ENCODE results near the gene AANAT. TPM values are rescaled to one million over a fixed set of nuclear protein-coding genes. Genes with fewer than 3 reads are reported as not detected.
A peak's percentile ranks its signal among the peaks of the same experiment; 100 is the strongest.

AANAT gene
- polyA plus RNA-seq, 2 of the 4 experiments (the other 2 are of a cell fraction) = 0.08 TPM; not detected in 1

GRCh38 chr17:76491271-76492122 is 24.1 kb downstream of the AANAT start:
- TF ChIP-seq MYC (IDR thresholded peaks at IDR 0.05; ENCODE audit: borderline replicate concordance, low read length) (no peak), POLR2AphosphoS2 (conservative IDR thresholded peaks at IDR 0.05; ENCODE audit: low read length) (no peak), SREBF2 (IDR thresholded peaks at IDR 0.05) (no peak)
- Histone ChIP-seq H3K4me1 (peaks cover 19% of the 10 kb centered on the region), H3K4me3 (no peak overlapping the region), H3K9me3 (no peaks in the 10 kb centered on the region), H3K4me2 (no peak overlapping the region), H3K27ac (peak overlapping the region in 1 of 2 experiments; percentile 16; a peak in 1 of 6 replicates)
- ATAC-seq = no peak
- ChIA-PET POLR2A (no interaction called here), CTCF (interaction anchor here (0.9 to 64.5 kb wide), 8 partner anchors 7 to 225 kb away, joined by 3 to 1994 read pairs (median 6); partner anchors contain the start of genes AANAT and UBE2O)
- no peak for FAIRE-seq
- no peak for DNase-seq (ENCODE audit: low read depth in 1 of 2, low spot score in 1 of 2)
- 90% methylated on average over 16 of the region's 17 CpGs for WGBS (ENCODE audit: missing lambda C conversion rate)

DNA sequence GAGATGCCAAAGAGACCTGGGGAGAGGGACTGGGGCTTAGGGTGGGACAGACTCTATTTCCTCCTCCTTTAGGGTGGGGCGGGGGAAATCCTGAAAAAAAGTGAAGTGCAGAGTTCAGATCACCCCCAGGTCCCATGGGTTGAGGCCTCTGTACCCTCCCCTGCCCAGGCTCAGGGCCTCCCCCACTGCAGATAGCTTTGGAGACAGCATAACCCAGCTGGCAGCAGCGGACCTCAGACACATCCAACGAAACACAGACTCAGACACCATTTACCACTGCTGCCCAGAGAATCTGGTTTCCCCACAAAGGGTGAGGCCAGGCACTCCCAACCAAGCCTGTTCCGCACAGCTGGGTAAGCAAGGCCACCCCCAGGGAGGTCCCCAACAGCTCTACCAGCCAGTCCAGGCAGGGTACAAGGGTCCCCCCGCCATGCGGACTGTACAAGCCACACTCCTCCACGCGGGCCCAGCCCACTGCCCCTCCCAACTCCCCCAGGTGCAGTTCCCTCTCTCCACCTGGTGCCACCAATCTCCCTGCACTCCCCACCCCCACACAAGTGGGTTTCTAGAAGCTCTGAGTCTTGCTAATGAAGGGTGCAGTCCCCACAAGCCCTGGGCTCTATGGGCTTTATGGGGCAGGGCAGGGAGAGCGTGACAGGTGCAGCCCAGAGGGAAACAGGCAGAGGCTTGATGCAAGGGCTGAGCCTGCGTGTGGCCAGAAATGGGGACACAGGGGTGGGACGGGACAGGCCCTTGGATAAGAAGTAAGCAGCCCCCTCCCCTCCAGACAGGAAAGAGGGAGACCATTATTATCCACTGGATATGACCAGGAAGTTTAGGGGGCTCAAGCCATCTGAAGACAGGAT is 25.0 kb downstream of the AANAT start:
- ATAC-seq (peak in 1 of 2 experiments; percentile 4; a peak in 2 of 6 replicates), FAIRE-seq (no peak), DNase-seq (ENCODE audit: low read depth in 1 of 2, low spot score in 1 of 2) (no peak)
- 89% methylated on average over 11 of the region's 11 CpGs for WGBS (ENCODE audit: missing lambda C conversion rate)
- H3K4me1 ChIP-seq = peaks cover 22% of the 10 kb centered on the region
- no peak overlapping the region for H3K4me3 ChIP-seq
- POLR2A ChIA-PET = no interaction called here
- H3K27ac ChIP-seq = peak overlapping the region in 1 of 2 experiments; percentile 9; a peak in 1 of 6 replicates
- TF ChIP-seq, protein P1, sequence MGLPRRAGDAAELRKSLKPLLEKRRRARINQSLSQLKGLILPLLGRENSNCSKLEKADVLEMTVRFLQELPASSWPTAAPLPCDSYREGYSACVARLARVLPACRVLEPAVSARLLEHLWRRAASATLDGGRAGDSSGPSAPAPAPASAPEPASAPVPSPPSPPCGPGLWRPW (IDR thresholded peaks at IDR 0.05) = no peak
- TF ChIP-seq MAZ (IDR thresholded peaks at IDR 0.05; ENCODE audit: borderline replicate concordance, low read depth, low read length) = no peak
- no peak for TF ChIP-seq HDAC2 (IDR thresholded peaks at IDR 0.05)
- no peak for TF ChIP-seq GATA3 (IDR thresholded peaks at IDR 0.05; ENCODE audit: borderline replicate concordance)
- no peak for TF ChIP-seq RCOR1 (IDR thresholded peaks at IDR 0.05; ENCODE audit: low read depth, low read length)
- TF ChIP-seq RAD21 (conservative IDR thresholded peaks at IDR 0.05 in 1 of 2, IDR thresholded peaks at IDR 0.05 in 1 of 2) = no peak
- no peak for TF ChIP-seq TFCP2L1 (CRISPR knock-in tag; IDR thresholded peaks at IDR 0.05)
- no peak for TF ChIP-seq HEYL (CRISPR knock-in tag; IDR thresholded peaks at IDR 0.05)
- TF ChIP-seq, protein P2, sequence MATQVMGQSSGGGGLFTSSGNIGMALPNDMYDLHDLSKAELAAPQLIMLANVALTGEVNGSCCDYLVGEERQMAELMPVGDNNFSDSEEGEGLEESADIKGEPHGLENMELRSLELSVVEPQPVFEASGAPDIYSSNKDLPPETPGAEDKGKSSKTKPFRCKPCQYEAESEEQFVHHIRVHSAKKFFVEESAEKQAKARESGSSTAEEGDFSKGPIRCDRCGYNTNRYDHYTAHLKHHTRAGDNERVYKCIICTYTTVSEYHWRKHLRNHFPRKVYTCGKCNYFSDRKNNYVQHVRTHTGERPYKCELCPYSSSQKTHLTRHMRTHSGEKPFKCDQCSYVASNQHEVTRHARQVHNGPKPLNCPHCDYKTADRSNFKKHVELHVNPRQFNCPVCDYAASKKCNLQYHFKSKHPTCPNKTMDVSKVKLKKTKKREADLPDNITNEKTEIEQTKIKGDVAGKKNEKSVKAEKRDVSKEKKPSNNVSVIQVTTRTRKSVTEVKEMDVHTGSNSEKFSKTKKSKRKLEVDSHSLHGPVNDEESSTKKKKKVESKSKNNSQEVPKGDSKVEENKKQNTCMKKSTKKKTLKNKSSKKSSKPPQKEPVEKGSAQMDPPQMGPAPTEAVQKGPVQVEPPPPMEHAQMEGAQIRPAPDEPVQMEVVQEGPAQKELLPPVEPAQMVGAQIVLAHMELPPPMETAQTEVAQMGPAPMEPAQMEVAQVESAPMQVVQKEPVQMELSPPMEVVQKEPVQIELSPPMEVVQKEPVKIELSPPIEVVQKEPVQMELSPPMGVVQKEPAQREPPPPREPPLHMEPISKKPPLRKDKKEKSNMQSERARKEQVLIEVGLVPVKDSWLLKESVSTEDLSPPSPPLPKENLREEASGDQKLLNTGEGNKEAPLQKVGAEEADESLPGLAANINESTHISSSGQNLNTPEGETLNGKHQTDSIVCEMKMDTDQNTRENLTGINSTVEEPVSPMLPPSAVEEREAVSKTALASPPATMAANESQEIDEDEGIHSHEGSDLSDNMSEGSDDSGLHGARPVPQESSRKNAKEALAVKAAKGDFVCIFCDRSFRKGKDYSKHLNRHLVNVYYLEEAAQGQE (IDR thresholded peaks at IDR 0.05) = no peak
- H3K4me2 ChIP-seq = no peak overlapping the region
- H3K9me3 ChIP-seq = no peaks in the 10 kb centered on the region
- CTCF ChIA-PET = interaction anchor here (0.6 to 64.5 kb wide), 8 partner anchors 8 to 224 kb away, joined by 3 to 1994 read pairs (median 6); partner anchors contain the start of genes AANAT and UBE2O

DNA sequence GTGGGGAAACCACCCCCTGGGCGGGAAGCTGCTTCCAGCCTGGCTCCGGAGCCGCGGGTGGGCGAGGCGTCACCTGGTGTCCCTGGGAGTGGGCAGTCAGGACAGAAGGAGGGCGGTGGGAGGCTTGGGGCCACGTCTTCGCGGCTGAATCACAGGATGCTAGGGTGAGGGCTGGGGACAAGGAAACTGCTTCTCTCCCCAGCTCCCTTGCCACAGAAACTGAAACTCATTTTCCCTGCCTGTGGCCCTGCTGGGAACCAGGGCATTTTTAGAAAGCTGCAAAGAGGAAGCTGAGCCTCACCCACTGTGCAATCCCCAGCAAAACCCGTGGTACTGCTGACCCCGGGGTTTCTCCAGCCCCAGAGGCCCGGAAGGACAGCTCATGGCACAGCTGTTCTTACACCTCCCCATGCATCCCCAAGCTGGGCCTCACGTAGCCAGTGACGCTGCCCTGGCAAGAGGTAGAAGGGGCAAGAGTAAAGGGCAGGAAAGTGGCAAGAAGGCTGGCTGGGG is 25.6 kb downstream of the AANAT start:
- FAIRE-seq (no peak), DNase-seq (ENCODE audit: low read depth in 1 of 2, low spot score in 1 of 2) (no peak), ATAC-seq (no peak)
- Histone ChIP-seq H3K4me1 (peaks cover 29% of the 10 kb centered on the region), H3K4me3 (no peak overlapping the region), H3K4me2 (no peak overlapping the region), H3K27ac (peak overlapping the region in 1 of 2 experiments; percentile 62; a peak in 3 of 6 replicates), H3K9me3 (no peaks in the 10 kb centered on the region)
- ChIA-PET CTCF (interaction anchor here (0.6 to 64.5 kb wide), 8 partner anchors 7 to 117 kb away, joined by 3 to 1994 read pairs (median 6); partner anchors contain the start of genes AANAT and UBE2O), POLR2A (no interaction called here)
- WGBS (ENCODE audit: missing lambda C conversion rate) = 63% methylated on average over 15 of the region's 15 CpGs
- TF ChIP-seq FOSL2 (IDR thresholded peaks at IDR 0.05) (no peak), FOSL2 (CRISPR knock-in tag; IDR thresholded peaks at IDR 0.05) (no peak), ESRRA (IDR thresholded peaks at IDR 0.05; ENCODE audit: borderline replicate concordance, low read length) (no peak), EP300 (IDR thresholded peaks at IDR 0.05) (no peak), EHMT2 (IDR thresholded peaks at IDR 0.05; ENCODE audit: low read depth) (no peak), RNF2 (IDR thresholded peaks at IDR 0.05; ENCODE audit: borderline replicate concordance, low read depth) (no peak), CEBPB (IDR thresholded peaks at IDR 0.05) (no peak), RFX5 (IDR thresholded peaks at IDR 0.05) (no peak), RAD21 (conservative IDR thresholded peaks at IDR 0.05 in 1 of 2, IDR thresholded peaks at IDR 0.05 in 1 of 2) (no peak), SMC3 (IDR thresholded peaks at IDR 0.05) (no peak), BHLHE40 (IDR thresholded peaks at IDR 0.05; ENCODE audit: low read depth, low read length) (no peak), ZNF302 (CRISPR knock-in tag; IDR thresholded peaks at IDR 0.05) (no peak)
- TF ChIP-seq, protein P3, sequence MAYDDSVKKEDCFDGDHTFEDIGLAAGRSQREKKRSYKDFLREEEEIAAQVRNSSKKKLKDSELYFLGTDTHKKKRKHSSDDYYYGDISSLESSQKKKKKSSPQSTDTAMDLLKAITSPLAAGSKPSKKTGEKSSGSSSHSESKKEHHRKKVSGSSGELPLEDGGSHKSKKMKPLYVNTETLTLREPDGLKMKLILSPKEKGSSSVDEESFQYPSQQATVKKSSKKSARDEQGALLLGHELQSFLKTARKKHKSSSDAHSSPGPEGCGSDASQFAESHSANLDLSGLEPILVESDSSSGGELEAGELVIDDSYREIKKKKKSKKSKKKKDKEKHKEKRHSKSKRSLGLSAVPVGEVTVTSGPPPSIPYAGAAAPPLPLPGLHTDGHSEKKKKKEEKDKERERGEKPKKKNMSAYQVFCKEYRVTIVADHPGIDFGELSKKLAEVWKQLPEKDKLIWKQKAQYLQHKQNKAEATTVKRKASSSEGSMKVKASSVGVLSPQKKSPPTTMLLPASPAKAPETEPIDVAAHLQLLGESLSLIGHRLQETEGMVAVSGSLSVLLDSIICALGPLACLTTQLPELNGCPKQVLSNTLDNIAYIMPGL (CRISPR knock-in tag; IDR thresholded peaks at IDR 0.05; ENCODE audit: borderline replicate concordance) = no peak
- TF ChIP-seq, protein P4, sequence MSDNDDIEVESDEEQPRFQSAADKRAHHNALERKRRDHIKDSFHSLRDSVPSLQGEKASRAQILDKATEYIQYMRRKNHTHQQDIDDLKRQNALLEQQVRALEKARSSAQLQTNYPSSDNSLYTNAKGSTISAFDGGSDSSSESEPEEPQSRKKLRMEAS (IDR thresholded peaks at IDR 0.05) = no peak
